Amniotic epithelial cell (primary cell): Measurements from ENCODE around the gene PDE6B.
A peak's percentile ranks its signal among the peaks of the same experiment; 100 is the strongest.
"Not testable (repeated sequence)": the region's sequence is repeated elsewhere in the genome, so short reads cannot be mapped to it uniquely, and the experiment has no call there.

Experiments
- DNase-seq: peaks from one replicate; pipeline ENCODE4 v3.0.0-alpha.2; 2010; ENCODE audit warnings: low read depth

The PDE6B gene

GRCh38 chr4:683247-683897, 58.0 kb downstream of the PDE6B start:
- DNase-seq: no peak

GRCh38 chr4:683982-684622, 58.7 kb downstream of the PDE6B start:
- DNase-seq: peak; percentile 65

GRCh38 chr4:684623-685327, 59.4 kb downstream of the PDE6B start:
- no peak for DNase-seq

- no peak for DNase-seq
Observed at GRCh38 chr4:685679-686412, 60.5 kb downstream of the PDE6B start.

- DNase-seq: no peak
Observed at GRCh38 chr4:686413-687040, 61.2 kb downstream of the PDE6B start.

- peak; percentile 93 for DNase-seq
Observed at GRCh38 chr4:687048-687970, 61.9 kb downstream of the PDE6B start.

- no peak for DNase-seq
Observed at GRCh38 chr4:687971-688853, 62.8 kb downstream of the PDE6B start.

- DNase-seq: no peak
Observed at GRCh38 chr4:688854-689681, 63.7 kb downstream of the PDE6B start, which contains the start of gene SLC49A3. TSS of gene SLC49A3 (minus strand) at chr4:689151. CDS start at chr4:689127, 24 bp downstream.

- no peak for DNase-seq
Observed at GRCh38 chr4:689723-690122, 64.3 kb downstream of the PDE6B start.

- DNase-seq: no peak
Observed at GRCh38 chr4:692771-693554, 67.6 kb downstream of the PDE6B start.

GRCh38 chr4:694341-694940, 69.1 kb downstream of the PDE6B start:
- DNase-seq: not testable (repeated sequence)

- no peak for DNase-seq
Observed at GRCh38 chr4:699816-700580, 74.6 kb downstream of the PDE6B start.

- DNase-seq: no peak
Observed at GRCh38 chr4:700587-701264, 75.4 kb downstream of the PDE6B start.

GRCh38 chr4:702618-703048, 77.3 kb downstream of the PDE6B start:
- DNase-seq: no peak

- no peak for DNase-seq
Observed at GRCh38 chr4:703336-704197, 78.2 kb downstream of the PDE6B start.
